HepG2 (cell line): ENCODE results near the gene IL1RL2. TPM values are rescaled to one million over a fixed set of nuclear protein-coding genes. Genes with fewer than 3 reads are reported as not detected.

Experiments
- ATAC-seq: fragments of 200-7000 bp; cut with Tn5 transposase; 3 replicates; pipeline ENCODE4 v1.9.1; 2020; ENCODE audit warnings: mild to moderate bottlenecking, moderate library complexity
- Bru-seq: library from RNA; stranded (reverse); fragments of 400-500 nt; gene quantifications from one replicate; lab custom pipeline; 2021; lab: Mats Ljungman, UMichigan
- BruChase-seq, 2 experiments: library from RNA; stranded (reverse); fragments of 400-500 nt; gene quantifications; one replicate each; lab custom pipeline; 2021; lab: Mats Ljungman, UMichigan
- BruUV-seq: library from RNA; stranded (reverse); fragments of 400-500 nt; replicated peaks from 2 replicates; lab custom pipeline; 2021; lab: Mats Ljungman, UMichigan
- CTCF ChIA-PET: fragments of 300-600 bp; formaldehyde crosslinking; extraction: SDS; loops from one replicate; lab custom pipeline; 2021; ENCODE audit warnings: low total read pairs, inconsistent platforms, low intra/inter-chr PET ratio; lab: Yijun Ruan, JAX
- POLR2A ChIA-PET: fragments of 350-600 bp; sonication (Branson Sonifier 250); formaldehyde crosslinking; loops from one replicate; lab custom pipeline; 2020; ENCODE audit warnings: antibody characterized with exemption, inconsistent platforms; lab: Yijun Ruan, JAX
- DNase-seq: peaks from one replicate; pipeline ENCODE4 v3.0.0-alpha.2; 2015; ENCODE audit warnings: low spot score
- FAIRE-seq: peaks from 3 replicates; lab custom pipeline; 2011; peaks lifted over from hg19 to GRCh38; lab: Jason Lieb, UNC
- H2AFZ ChIP-seq: one replicate; pipeline ENCODE4 v1.6.1; 2011; ENCODE audit warnings: low read length, inconsistent platforms
- H3K27ac ChIP-seq: fragments of 300-600 bp; 3 replicates; pipeline ENCODE4 v1.8.0; 2011; ENCODE audit warnings: mixed run types, mild to moderate bottlenecking, mixed read lengths, low read length, inconsistent platforms; ENCODE audit not compliant: insufficient read depth; ENCODE audit errors: extremely low read length
- H3K27me3 ChIP-seq, 2 experiments: fragments of 200-600 bp in 1 of 2; 2 replicates in 1 of 2; 3 replicates in 1 of 2; pipeline versions ENCODE4 v1.6.0 to v1.8.0; 2011; ENCODE audit warnings: low read length in 2 of 2, mild to moderate bottlenecking in 2 of 2, moderate library complexity in 2 of 2, inconsistent platforms in 1 of 2; ENCODE audit not compliant: insufficient read depth in 2 of 2, control insufficient read depth in 1 of 2
- H3K36me3 ChIP-seq, 2 experiments: fragments of 200-600 bp in 1 of 2; replicated peaks in 1 of 2; 2 replicates in 1 of 2; 3 replicates in 1 of 2; pipeline versions ENCODE4 v1.5.1 to v1.8.0; 2011; ENCODE audit warnings: low read length in 2 of 2, inconsistent platforms in 1 of 2; ENCODE audit not compliant: insufficient read depth in 2 of 2, control insufficient read depth in 1 of 2
- H3K4me1 ChIP-seq: 2 replicates; pipeline ENCODE4 v1.5.1; 2012; ENCODE audit warnings: low read length, inconsistent platforms; ENCODE audit not compliant: insufficient read depth
- H3K4me2 ChIP-seq: 2 replicates; pipeline ENCODE4 v1.6.0; 2011; ENCODE audit warnings: low read depth, low read length, inconsistent platforms
- H3K4me3 ChIP-seq, 3 experiments: fragments of 200-600 bp in 1 of 3; sonication (generic), shearing (Covaris generic) in 1 of 3; replicated peaks in 1 of 3; 2 replicates each; pipeline ENCODE4 v1.5.1; 2011 to 2016; ENCODE audit warnings: low read length in 3 of 3, inconsistent platforms in 2 of 3, low read depth in 2 of 3, mild to moderate bottlenecking in 2 of 3, control low read depth in 1 of 3, mixed read lengths in 1 of 3; ENCODE audit not compliant: insufficient read depth in 1 of 3
- H3K79me2 ChIP-seq: one replicate; pipeline ENCODE4 v1.6.1; 2011; ENCODE audit warnings: low read length, inconsistent platforms; ENCODE audit not compliant: insufficient read depth
- H3K9ac ChIP-seq: 2 replicates; pipeline ENCODE4 v1.6.0; 2011; ENCODE audit warnings: mild to moderate bottlenecking, low read depth, low read length, inconsistent platforms; ENCODE audit not compliant: insufficient read depth
- H3K9me3 ChIP-seq: 2 replicates; pipeline ENCODE4 v1.5.1; 2012; ENCODE audit warnings: mild to moderate bottlenecking, low read length
- H4K20me1 ChIP-seq: 2 replicates; pipeline ENCODE4 v1.6.0; 2011; ENCODE audit warnings: inconsistent platforms, mild to moderate bottlenecking, low read length, moderate library complexity; ENCODE audit not compliant: insufficient read depth
- PITX1 ChIP-seq: sonication (generic); formaldehyde crosslinking; IDR thresholded peaks from 2 replicates; pipeline ENCODE4 v1.5.1; 2020; ENCODE audit warnings: mild to moderate bottlenecking, missing genetic modification reagents
- ZNF33B ChIP-seq: sonication (generic); formaldehyde crosslinking; IDR thresholded peaks from 2 replicates; pipeline ENCODE4 v1.5.1; 2020; ENCODE audit warnings: mild to moderate bottlenecking, missing genetic modification reagents
- ZNF615 ChIP-seq: sonication (generic); formaldehyde crosslinking; IDR thresholded peaks from 2 replicates; pipeline ENCODE4 v1.5.0; 2020; ENCODE audit warnings: mild to moderate bottlenecking, missing genetic modification reagents, borderline replicate concordance
- WGBS: methylation state at CpG from one replicate; pipeline ENCODE4 v1.1.6; 2017; ENCODE audit warnings: low lambda C conversion rate; 5-methylcytosine and 5-hydroxymethylcytosine counted together
- in situ Hi-C: cut with HindIII; loops from 2 replicates; pipeline ENCODE4 v1.10.0; 2017; ENCODE audit warnings: low pct_unique_long_range_greater_than_20kb; ENCODE audit not compliant: extremely low pct_ligation_motif_present
- intact Hi-C: fragments of 100-400 bp; cut with micrococcal nuclease; formaldehyde crosslinking; loops from one replicate; pipeline ENCODE4 v1.10.0; 2022; ENCODE audit not compliant: unreplicated experiment
- long read RNA-seq, 2 experiments: library from RNA in 1 of 2; library from polyadenylated mRNA in 1 of 2; stranded (forward) in 1 of 2; unstranded in 1 of 2; transcript quantifications; one replicate each; pipeline ENCODE4 v2.0.0, GENCODE V29; 2019 to 2022
- polyA minus RNA-seq, 3 experiments: library from RNA; depleted of rRNA, polyadenylated mRNA; stranded (reverse); fragments of >200 nt; gene quantifications; 2 replicates each; pipeline ENCODE4 v1.2.3, GENCODE V29; 2011; ENCODE audit warnings: low replicate concordance in 1 of 3
- polyA plus RNA-seq, 8 experiments: library from polyadenylated mRNA; depleted of rRNA in 3 of 8; stranded (reverse) in 7 of 8; unstranded in 1 of 8; fragments of >200 nt; fragmentation: Illumina TruSeq in 4 of 8; extraction: Trizol in 4 of 8; gene quantifications; 2 replicates each; pipeline versions ENCODE4 v1.2.1 to v1.2.3, GENCODE V29; 2011 to 2016; ENCODE audit warnings: low read depth in 4 of 8, missing spikeins in 1 of 8, mixed read lengths in 1 of 8; ENCODE audit not compliant: insufficient read depth in 1 of 8
- total RNA-seq, 5 experiments: library from RNA; depleted of rRNA; stranded (reverse); fragments of >200 nt; fragmentation: Illumina TruSeq; extraction: Trizol; gene quantifications; 2 replicates each; pipeline ENCODE4 v1.2.3, GENCODE V29; 2016; ENCODE audit warnings: low read depth in 1 of 5
- TF ChIP-seq, protein P1 (sequence below): IDR thresholded peaks from 2 replicates; pipeline ENCODE4 v1.6.1; 2012; ENCODE audit warnings: low read length, improper control_type of control experiment
- TF ChIP-seq, protein P2 (sequence below): sonication (generic); formaldehyde crosslinking; IDR thresholded peaks from 2 replicates; pipeline ENCODE4 v1.5.0; 2020; ENCODE audit warnings: mild to moderate bottlenecking, missing genetic modification reagents

IL1RL2 gene
- total RNA-seq (2016; rRNA removed; fragmentation: Illumina TruSeq; extraction: Trizol) = not detected in 2 replicates
- not detected in 2 replicates for total RNA-seq (2016; cell fraction: cytosol; rRNA removed; fragmentation: Illumina TruSeq; extraction: Trizol; ENCODE audit: low read depth)
- not detected in 2 replicates for total RNA-seq (2016; cell fraction: insoluble cytoplasmic fraction; rRNA removed; fragmentation: Illumina TruSeq; extraction: Trizol)
- not detected in 2 replicates for total RNA-seq (2016; cell fraction: membrane; rRNA removed; fragmentation: Illumina TruSeq; extraction: Trizol)
- total RNA-seq (2016; cell fraction: nucleus; rRNA removed; fragmentation: Illumina TruSeq; extraction: Trizol) = not detected in 2 replicates
- polyA plus RNA-seq (2011; rRNA removed) = 0.03 TPM in 1 of 2 replicates, not detected in the other
- polyA plus RNA-seq (2011; cell fraction: cytosol; rRNA removed) = 0.03 TPM in 1 of 2 replicates, not detected in the other
- not detected in 2 replicates for polyA plus RNA-seq (2011; cell fraction: nucleus; rRNA removed)
- 0.19 TPM in 1 of 2 replicates, not detected in the other for polyA plus RNA-seq (2012)
- polyA plus RNA-seq (2016; cell fraction: cytosol; fragmentation: Illumina TruSeq; extraction: Trizol; ENCODE audit: low read depth) = not detected in 2 replicates
- polyA plus RNA-seq (2016; cell fraction: insoluble cytoplasmic fraction; fragmentation: Illumina TruSeq; extraction: Trizol; ENCODE audit: low read depth) = not detected in 2 replicates
- polyA plus RNA-seq (2016; cell fraction: membrane; fragmentation: Illumina TruSeq; extraction: Trizol; ENCODE audit: low read depth) = not detected in 2 replicates
- polyA plus RNA-seq (2016; cell fraction: nucleus; fragmentation: Illumina TruSeq; extraction: Trizol; ENCODE audit: insufficient read depth, low read depth) = not detected in 2 replicates
- polyA minus RNA-seq (2011; rRNA and poly(A)+ RNA removed; ENCODE audit: low replicate concordance) = 0.09 and 0.10 TPM in 2 replicates
- polyA minus RNA-seq (2011; cell fraction: cytosol; rRNA and poly(A)+ RNA removed) = not detected in 2 replicates
- polyA minus RNA-seq (2011; cell fraction: nucleus; rRNA and poly(A)+ RNA removed) = not detected in 2 replicates
- Bru-seq, nascent RNA = percentile 11 among the genes with signal in this experiment
- BruChase-seq, experiment 1, labeled RNA remaining after a 6-hour chase = percentile 9 among the genes with signal in this experiment
- percentile 16 among the genes with signal in this experiment for BruChase-seq, experiment 2, labeled RNA remaining after a 2-hour chase
- long read RNA-seq, experiment 1 = 0 reads
- long read RNA-seq, experiment 2 = 0 reads

DNA sequence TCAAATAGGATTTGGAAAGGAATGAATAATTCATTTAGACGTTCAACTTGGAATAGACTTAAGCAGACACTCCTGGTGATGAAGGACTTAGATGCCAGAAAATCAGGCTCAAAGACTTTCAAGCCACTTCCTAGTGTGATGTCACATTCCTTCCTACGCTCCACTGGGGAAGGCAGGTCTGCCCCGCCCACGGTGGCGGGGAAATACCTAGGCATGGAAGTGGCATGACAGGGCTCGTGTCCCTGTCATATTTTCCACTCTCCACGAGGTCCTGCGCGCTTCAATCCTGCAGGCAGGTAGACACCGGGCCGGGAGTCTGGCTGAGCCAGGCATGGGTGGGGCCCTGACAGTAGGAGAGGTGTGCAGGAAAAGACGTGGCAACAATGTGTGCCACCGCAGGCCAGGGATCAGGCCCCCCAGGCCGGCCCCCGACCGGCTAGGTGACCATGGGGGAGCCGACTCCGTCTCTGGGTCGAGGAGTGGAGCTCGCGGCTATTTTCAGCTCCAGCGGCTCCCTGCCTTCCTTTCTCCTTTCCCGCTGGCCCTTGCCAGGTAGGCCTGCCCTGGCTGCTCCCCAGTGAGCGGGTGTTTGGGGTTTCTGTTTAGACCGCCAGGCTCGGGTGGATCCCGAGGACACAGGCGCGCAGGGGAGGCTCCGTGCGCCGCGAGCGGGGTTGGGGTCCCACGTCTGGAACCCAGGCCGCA, at the start of gene IL1RL2:
TSS of gene IL1RL2 (plus strand) at position 233 of the 705 bp plus-strand sequence. CDS start 845 bp downstream, outside the sequence.
- Histone ChIP-seq H3K4me3 (no peak within 1 kb of the TSS), H3K9me3 (no peaks in the 10 kb centered on the region), H3K36me3 (no peaks in the 10 kb centered on the region), H4K20me1 (no peaks in the 10 kb centered on the region)
- BruUV-seq = no TSS peak
- POLR2A ChIA-PET = no interaction called here
- no peak for ATAC-seq
- intact Hi-C loops = no loop called here
- TF ChIP-seq, protein P1, sequence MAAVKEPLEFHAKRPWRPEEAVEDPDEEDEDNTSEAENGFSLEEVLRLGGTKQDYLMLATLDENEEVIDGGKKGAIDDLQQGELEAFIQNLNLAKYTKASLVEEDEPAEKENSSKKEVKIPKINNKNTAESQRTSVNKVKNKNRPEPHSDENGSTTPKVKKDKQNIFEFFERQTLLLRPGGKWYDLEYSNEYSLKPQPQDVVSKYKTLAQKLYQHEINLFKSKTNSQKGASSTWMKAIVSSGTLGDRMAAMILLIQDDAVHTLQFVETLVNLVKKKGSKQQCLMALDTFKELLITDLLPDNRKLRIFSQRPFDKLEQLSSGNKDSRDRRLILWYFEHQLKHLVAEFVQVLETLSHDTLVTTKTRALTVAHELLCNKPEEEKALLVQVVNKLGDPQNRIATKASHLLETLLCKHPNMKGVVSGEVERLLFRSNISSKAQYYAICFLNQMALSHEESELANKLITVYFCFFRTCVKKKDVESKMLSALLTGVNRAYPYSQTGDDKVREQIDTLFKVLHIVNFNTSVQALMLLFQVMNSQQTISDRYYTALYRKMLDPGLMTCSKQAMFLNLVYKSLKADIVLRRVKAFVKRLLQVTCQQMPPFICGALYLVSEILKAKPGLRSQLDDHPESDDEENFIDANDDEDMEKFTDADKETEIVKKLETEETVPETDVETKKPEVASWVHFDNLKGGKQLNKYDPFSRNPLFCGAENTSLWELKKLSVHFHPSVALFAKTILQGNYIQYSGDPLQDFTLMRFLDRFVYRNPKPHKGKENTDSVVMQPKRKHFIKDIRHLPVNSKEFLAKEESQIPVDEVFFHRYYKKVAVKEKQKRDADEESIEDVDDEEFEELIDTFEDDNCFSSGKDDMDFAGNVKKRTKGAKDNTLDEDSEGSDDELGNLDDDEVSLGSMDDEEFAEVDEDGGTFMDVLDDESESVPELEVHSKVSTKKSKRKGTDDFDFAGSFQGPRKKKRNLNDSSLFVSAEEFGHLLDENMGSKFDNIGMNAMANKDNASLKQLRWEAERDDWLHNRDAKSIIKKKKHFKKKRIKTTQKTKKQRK = no peak
- TF ChIP-seq ZNF615 (CRISPR knock-in tag) = no peak
- TF ChIP-seq PITX1 (CRISPR knock-in tag) = no peak
- TF ChIP-seq, protein P2, sequence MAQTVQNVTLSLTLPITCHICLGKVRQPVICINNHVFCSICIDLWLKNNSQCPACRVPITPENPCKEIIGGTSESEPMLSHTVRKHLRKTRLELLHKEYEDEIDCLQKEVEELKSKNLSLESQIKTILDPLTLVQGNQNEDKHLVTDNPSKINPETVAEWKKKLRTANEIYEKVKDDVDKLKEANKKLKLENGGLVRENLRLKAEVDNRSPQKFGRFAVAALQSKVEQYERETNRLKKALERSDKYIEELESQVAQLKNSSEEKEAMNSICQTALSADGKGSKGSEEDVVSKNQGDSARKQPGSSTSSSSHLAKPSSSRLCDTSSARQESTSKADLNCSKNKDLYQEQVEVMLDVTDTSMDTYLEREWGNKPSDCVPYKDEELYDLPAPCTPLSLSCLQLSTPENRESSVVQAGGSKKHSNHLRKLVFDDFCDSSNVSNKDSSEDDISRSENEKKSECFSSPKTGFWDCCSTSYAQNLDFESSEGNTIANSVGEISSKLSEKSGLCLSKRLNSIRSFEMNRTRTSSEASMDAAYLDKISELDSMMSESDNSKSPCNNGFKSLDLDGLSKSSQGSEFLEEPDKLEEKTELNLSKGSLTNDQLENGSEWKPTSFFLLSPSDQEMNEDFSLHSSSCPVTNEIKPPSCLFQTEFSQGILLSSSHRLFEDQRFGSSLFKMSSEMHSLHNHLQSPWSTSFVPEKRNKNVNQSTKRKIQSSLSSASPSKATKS (CRISPR knock-in tag) = no peak
- TF ChIP-seq ZNF33B (CRISPR knock-in tag) = no peak
- TF ChIP-seq, all 625 proteins: peak for 0
- WGBS = 81% methylated on average over 36 of the region's 36 CpGs
- Histone ChIP-seq H3K27ac (no peak within 1 kb of the TSS), H3K4me2 (no peak within 1 kb of the TSS), H3K27me3 (no peaks in the 10 kb centered on the region), H3K9ac (no peak within 1 kb of the TSS), H2AFZ (peak within 1 kb of the TSS; percentile 39), H3K79me2 (no peaks in the 10 kb centered on the region), H3K4me1 (peaks cover 44% of the 10 kb centered on the region)
- in situ Hi-C loops = no loop called here
- CTCF ChIA-PET = no interaction called here
- no peak for DNase-seq
- FAIRE-seq = no peak
